Gastroesophageal sphincter (tissue), 4 donors: ENCODE results near the gene LSAMP. TPM values are rescaled to one million over a fixed set of nuclear protein-coding genes. Genes with fewer than 3 reads are reported as not detected.

Source experiments
- ATAC-seq: fragments of 150-250 bp; one replicate; pipeline ENCODE4 v1.9.1; 2016; ENCODE audit warnings: mild to moderate bottlenecking, moderate library complexity
- H3K27ac ChIP-seq, 4 donors: fragments of 200-600 bp; sonication (generic) in 3 of 4; 1 replicate in 3 of 4; 2 replicates in 1 of 4; pipeline ENCODE4 v1.5.1; 2016 to 2019
- H3K27me3 ChIP-seq: fragments of 200-600 bp; sonication (generic); one replicate; pipeline ENCODE4 v1.5.1; 2019
- H3K36me3 ChIP-seq, 2 donors: fragments of 200-600 bp; sonication (generic); one replicate each; pipeline ENCODE4 v1.5.1; 2019; ENCODE audit warnings: control low read depth in 1 of 2
- H3K4me1 ChIP-seq, 3 donors: fragments of 200-600 bp; sonication (generic); 1 replicate in 2 of 3; 2 replicates in 1 of 3; pipeline ENCODE4 v1.5.1; 2016 to 2019; ENCODE audit warnings: control low read depth in 2 of 3
- H3K4me3 ChIP-seq, 2 donors: fragments of 200-600 bp; sonication (generic); one replicate each; pipeline ENCODE4 v1.5.1; 2019; ENCODE audit warnings: mild to moderate bottlenecking in 1 of 2, moderate library complexity in 1 of 2
- H3K9me3 ChIP-seq, 3 donors: fragments of 200-600 bp; sonication (generic); one replicate each; pipeline ENCODE4 v1.5.1; 2017 to 2019; ENCODE audit warnings: control low read depth in 2 of 3
- EP300 ChIP-seq: sonication (generic); formaldehyde crosslinking; IDR thresholded peaks from one replicate; pipeline ENCODE4 v1.6.1; 2017; ENCODE audit warnings: antibody characterized with exemption, mild to moderate bottlenecking
- POLR2A ChIP-seq, 2 donors: fragments of 450-650 bp; IDR thresholded peaks; one replicate each; pipeline ENCODE4 v1.6.1; 2017; ENCODE audit warnings: antibody characterized with exemption in 2 of 2, mild to moderate bottlenecking in 2 of 2, moderate library complexity in 1 of 2
- POLR2AphosphoS5 ChIP-seq: sonication (generic); formaldehyde crosslinking; IDR thresholded peaks from one replicate; pipeline ENCODE4 v1.6.1; 2017; ENCODE audit warnings: antibody characterized with exemption
- WGBS, 2 donors: methylation state at CpG; one replicate each; pipeline ENCODE4 v1.1.5; 2018; ENCODE audit warnings: low coverage in 1 of 2; 5-methylcytosine and 5-hydroxymethylcytosine counted together
- total RNA-seq, 4 donors: library from RNA; depleted of rRNA; stranded (reverse); fragments of >200 nt; gene quantifications; one replicate each; pipeline ENCODE4 v1.1.0, GENCODE V29; 2016
- TF ChIP-seq, protein P1 (sequence below), 4 experiments: fragments of 200-600 bp in 2 of 4; fragments of 450-650 bp in 2 of 4; sonication (generic) in 1 of 4; IDR thresholded peaks; one replicate each; pipeline ENCODE4 v1.5.1; 2017 to 2019; ENCODE audit warnings: antibody characterized with exemption in 4 of 4, mild to moderate bottlenecking in 2 of 4, moderate library complexity in 2 of 4

Gene LSAMP
- total RNA-seq, 4 donors from 2014 or later, result 1.5 to 9.3 (median 3.6) TPM

- no peak for TF ChIP-seq POLR2AphosphoS5
- TF ChIP-seq POLR2A (IDR thresholded peaks at IDR 0.05), result no peak
- 73 to 90% methylated on average over 1 of the region's 1 CpG for WGBS, 2 donors
- H3K4me3 ChIP-seq, result no peak overlapping the region
- ATAC-seq, result no peak
- H3K4me1 ChIP-seq, result no peaks in the 10 kb centered on the region
- no peaks in the 10 kb centered on the region for H3K9me3 ChIP-seq
- H3K27ac ChIP-seq, result no peak overlapping the region
- H3K36me3 ChIP-seq, result no peaks in the 10 kb centered on the region
- no peaks in the 10 kb centered on the region for H3K27me3 ChIP-seq
Observed at GRCh38 chr3:116340680-116341216, 104.5 kb downstream of the LSAMP start.

DNA sequence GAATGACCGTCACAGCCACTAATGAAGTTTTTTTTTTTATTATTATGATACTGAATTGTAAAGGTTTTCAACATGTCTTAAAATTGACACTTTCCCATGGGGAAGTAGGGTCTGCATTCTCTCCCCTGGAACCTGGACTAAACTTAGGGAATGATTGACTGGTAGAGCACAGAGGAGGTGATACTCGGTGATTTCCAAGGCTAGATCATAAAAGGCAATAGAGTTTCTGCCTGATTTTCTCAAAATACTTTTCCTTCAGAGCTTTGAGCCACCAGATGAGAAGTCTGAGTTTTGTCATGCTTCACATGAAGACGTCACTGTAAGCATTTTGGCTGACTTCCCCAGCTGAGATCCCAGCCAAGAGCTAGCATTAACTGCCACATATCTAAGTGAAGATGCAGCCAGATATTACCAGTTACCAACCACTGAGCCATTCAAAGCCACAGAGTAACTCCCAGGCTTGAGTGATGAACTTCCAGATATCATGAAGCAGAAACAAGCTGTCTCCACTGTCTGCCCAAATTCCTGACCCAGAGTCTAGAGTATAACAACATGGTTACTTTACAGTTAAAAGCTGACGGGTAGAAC lies 105.8 kb downstream of the LSAMP start:
- H3K36me3 ChIP-seq, result no peaks in the 10 kb centered on the region
- ATAC-seq, result no peak
- no peak overlapping the region for H3K4me3 ChIP-seq
- no peaks in the 10 kb centered on the region for H3K4me1 ChIP-seq
- no peaks in the 10 kb centered on the region for H3K9me3 ChIP-seq
- WGBS, 2 donors, result 25 to 34% methylated on average over 3 to 4 of the region's 4 CpGs
- H3K27me3 ChIP-seq, result no peaks in the 10 kb centered on the region
- no peak overlapping the region for H3K27ac ChIP-seq
- TF ChIP-seq EP300 (no peak), POLR2AphosphoS5 (no peak), POLR2A (IDR thresholded peaks at IDR 0.05) (no peak)
- TF ChIP-seq, protein P1, sequence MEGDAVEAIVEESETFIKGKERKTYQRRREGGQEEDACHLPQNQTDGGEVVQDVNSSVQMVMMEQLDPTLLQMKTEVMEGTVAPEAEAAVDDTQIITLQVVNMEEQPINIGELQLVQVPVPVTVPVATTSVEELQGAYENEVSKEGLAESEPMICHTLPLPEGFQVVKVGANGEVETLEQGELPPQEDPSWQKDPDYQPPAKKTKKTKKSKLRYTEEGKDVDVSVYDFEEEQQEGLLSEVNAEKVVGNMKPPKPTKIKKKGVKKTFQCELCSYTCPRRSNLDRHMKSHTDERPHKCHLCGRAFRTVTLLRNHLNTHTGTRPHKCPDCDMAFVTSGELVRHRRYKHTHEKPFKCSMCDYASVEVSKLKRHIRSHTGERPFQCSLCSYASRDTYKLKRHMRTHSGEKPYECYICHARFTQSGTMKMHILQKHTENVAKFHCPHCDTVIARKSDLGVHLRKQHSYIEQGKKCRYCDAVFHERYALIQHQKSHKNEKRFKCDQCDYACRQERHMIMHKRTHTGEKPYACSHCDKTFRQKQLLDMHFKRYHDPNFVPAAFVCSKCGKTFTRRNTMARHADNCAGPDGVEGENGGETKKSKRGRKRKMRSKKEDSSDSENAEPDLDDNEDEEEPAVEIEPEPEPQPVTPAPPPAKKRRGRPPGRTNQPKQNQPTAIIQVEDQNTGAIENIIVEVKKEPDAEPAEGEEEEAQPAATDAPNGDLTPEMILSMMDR (IDR thresholded peaks at IDR 0.05), result no peak

GRCh38 chr3:116338713-116339112 lies 106.6 kb downstream of the LSAMP start:
- no peak overlapping the region for H3K27ac ChIP-seq
- H3K4me3 ChIP-seq, result no peak overlapping the region
- H3K9me3 ChIP-seq, result no peaks in the 10 kb centered on the region
- H3K4me1 ChIP-seq, result no peaks in the 10 kb centered on the region
- WGBS, 2 donors, result 63 to 68% methylated on average over 2 to 3 of the region's 3 CpGs
- no peak for ATAC-seq
- H3K36me3 ChIP-seq, result no peaks in the 10 kb centered on the region
- TF ChIP-seq POLR2A (IDR thresholded peaks at IDR 0.05), result no peak
- TF ChIP-seq, protein P1 (IDR thresholded peaks at IDR 0.05), result no peak
- TF ChIP-seq POLR2AphosphoS5, result no peak
- TF ChIP-seq EP300, result no peak
- no peaks in the 10 kb centered on the region for H3K27me3 ChIP-seq

GRCh38 chr3:116337229-116337628 lies 108.1 kb downstream of the LSAMP start:
- H3K27ac ChIP-seq, result no peak overlapping the region
- H3K36me3 ChIP-seq, result no peaks in the 10 kb centered on the region
- no peaks in the 10 kb centered on the region for H3K27me3 ChIP-seq
- H3K4me1 ChIP-seq, result no peaks in the 10 kb centered on the region
- WGBS, 2 donors, result 88 to 91% methylated on average over 1 of the region's 1 CpG
- no peak overlapping the region for H3K4me3 ChIP-seq
- H3K9me3 ChIP-seq, result peaks cover 0 to 4% (median 0%) of the 10 kb centered on the region in 3 donors
- ATAC-seq, result no peak
- TF ChIP-seq EP300 (no peak), POLR2AphosphoS5 (no peak), POLR2A (IDR thresholded peaks at IDR 0.05) (no peak)

GRCh38 chr3:116331380-116331779 lies 113.9 kb downstream of the LSAMP start:
- no peak for ATAC-seq
- Histone ChIP-seq H3K27ac (no peak overlapping the region), H3K9me3 (peaks cover 0 to 4% (median 0%) of the 10 kb centered on the region in 3 donors), H3K36me3 (no peaks in the 10 kb centered on the region), H3K27me3 (no peaks in the 10 kb centered on the region), H3K4me1 (no peaks in the 10 kb centered on the region), H3K4me3 (no peak overlapping the region)
- WGBS, 2 donors, result 74 to 75% methylated on average over 1 of the region's 1 CpG
- TF ChIP-seq, protein P1 (IDR thresholded peaks at IDR 0.05), result no peak
- TF ChIP-seq POLR2AphosphoS5 (no peak), EP300 (no peak), POLR2A (IDR thresholded peaks at IDR 0.05) (no peak)

DNA sequence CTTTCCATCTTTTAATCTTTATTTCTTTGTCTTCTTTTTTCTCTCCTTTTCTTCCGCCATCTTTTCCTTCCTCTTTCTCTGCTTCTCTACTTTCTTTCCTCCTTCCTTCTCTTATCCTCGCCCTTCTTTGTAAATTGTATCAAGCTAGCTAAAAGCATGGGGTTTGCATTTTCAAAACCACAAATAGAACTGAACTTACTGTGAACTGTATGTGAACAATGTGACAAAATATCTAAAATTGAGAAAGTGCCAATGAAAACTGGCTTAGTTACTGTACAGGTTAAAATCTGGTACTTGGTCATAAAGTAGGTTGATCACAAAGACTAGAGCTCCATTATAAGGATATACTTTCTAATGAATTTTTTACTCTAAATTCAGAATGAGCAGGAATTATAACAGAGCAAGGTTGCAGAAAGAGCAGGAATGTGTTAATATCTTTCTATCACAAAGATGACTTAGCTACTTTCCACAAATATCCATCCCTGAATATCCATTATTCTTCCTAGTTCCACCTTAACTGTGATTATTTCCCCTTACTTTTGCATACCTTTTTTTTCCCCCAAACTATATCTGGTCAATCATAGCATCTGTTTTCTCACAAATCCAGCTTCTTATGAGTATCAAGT lies 122.4 kb downstream of the LSAMP start:
- Histone ChIP-seq H3K9me3 (no peaks in the 10 kb centered on the region), H3K27ac (no peak overlapping the region), H3K27me3 (no peaks in the 10 kb centered on the region), H3K4me3 (no peak overlapping the region), H3K4me1 (no peaks in the 10 kb centered on the region), H3K36me3 (no peaks in the 10 kb centered on the region)
- 94 to 100% methylated on average over 2 of the region's 2 CpGs for WGBS, 2 donors
- no peak for TF ChIP-seq POLR2A (IDR thresholded peaks at IDR 0.05)
- no peak for TF ChIP-seq POLR2AphosphoS5
- TF ChIP-seq, protein P1 (IDR thresholded peaks at IDR 0.05), result no peak
- TF ChIP-seq EP300, result no peak
- no peak for ATAC-seq
